Tibial artery (tissue), 4 donors: Measurements from ENCODE around the gene MND1.

Source experiments
- DNase-seq, 2 donors: peaks; one replicate each; pipeline ENCODE4 v3.0.0-alpha.2; 2019
- H3K27ac ChIP-seq, 2 donors: fragments of 200-600 bp; sonication (generic) in 1 of 2; 1 replicate in 1 of 2; 2 replicates in 1 of 2; pipeline ENCODE4 v1.5.1; 2018 to 2019; ENCODE audit warnings: mild to moderate bottlenecking in 1 of 2
- H3K27me3 ChIP-seq, 2 donors: fragments of 200-600 bp; sonication (generic) in 1 of 2; one replicate each; pipeline versions ENCODE4 v1.5.1 to v1.6.0; 2016 to 2019
- H3K36me3 ChIP-seq, 3 donors: fragments of 200-600 bp; sonication (generic) in 2 of 3; one replicate each; pipeline ENCODE4 v1.5.1; 2016 to 2019; ENCODE audit warnings: mild to moderate bottlenecking in 2 of 3
- H3K4me1 ChIP-seq, 4 donors: fragments of 200-600 bp; sonication (generic) in 2 of 4; 1 replicate in 3 of 4; 2 replicates in 1 of 4; pipeline ENCODE4 v1.5.1; 2016 to 2019
- H3K4me3 ChIP-seq, 2 donors: fragments of 200-600 bp; sonication (generic) in 1 of 2; 1 replicate in 1 of 2; 2 replicates in 1 of 2; pipeline ENCODE4 v1.5.1; 2018 to 2019; ENCODE audit warnings: mild to moderate bottlenecking in 2 of 2
- H3K9me3 ChIP-seq, 3 donors: fragments of 200-600 bp; sonication (generic) in 1 of 3; one replicate each; pipeline ENCODE4 v1.5.1; 2016 to 2019
- intact Hi-C: fragments of 100-400 bp; cut with DNase I; formaldehyde crosslinking; loops from one replicate; pipeline ENCODE4 v1.15.0; 2023; ENCODE audit warnings: low total_unique reads
- TF ChIP-seq, protein P1 (sequence below), 2 experiments: fragments of 200-600 bp in 1 of 2; fragments of 450-650 bp in 1 of 2; IDR thresholded peaks; one replicate each; pipeline ENCODE4 v1.5.1; 2017 to 2019; ENCODE audit warnings: antibody characterized with exemption in 2 of 2, mild to moderate bottlenecking in 1 of 2, moderate library complexity in 1 of 2

MND1 gene, protein sequence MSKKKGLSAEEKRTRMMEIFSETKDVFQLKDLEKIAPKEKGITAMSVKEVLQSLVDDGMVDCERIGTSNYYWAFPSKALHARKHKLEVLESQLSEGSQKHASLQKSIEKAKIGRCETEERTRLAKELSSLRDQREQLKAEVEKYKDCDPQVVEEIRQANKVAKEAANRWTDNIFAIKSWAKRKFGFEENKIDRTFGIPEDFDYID

DNA sequence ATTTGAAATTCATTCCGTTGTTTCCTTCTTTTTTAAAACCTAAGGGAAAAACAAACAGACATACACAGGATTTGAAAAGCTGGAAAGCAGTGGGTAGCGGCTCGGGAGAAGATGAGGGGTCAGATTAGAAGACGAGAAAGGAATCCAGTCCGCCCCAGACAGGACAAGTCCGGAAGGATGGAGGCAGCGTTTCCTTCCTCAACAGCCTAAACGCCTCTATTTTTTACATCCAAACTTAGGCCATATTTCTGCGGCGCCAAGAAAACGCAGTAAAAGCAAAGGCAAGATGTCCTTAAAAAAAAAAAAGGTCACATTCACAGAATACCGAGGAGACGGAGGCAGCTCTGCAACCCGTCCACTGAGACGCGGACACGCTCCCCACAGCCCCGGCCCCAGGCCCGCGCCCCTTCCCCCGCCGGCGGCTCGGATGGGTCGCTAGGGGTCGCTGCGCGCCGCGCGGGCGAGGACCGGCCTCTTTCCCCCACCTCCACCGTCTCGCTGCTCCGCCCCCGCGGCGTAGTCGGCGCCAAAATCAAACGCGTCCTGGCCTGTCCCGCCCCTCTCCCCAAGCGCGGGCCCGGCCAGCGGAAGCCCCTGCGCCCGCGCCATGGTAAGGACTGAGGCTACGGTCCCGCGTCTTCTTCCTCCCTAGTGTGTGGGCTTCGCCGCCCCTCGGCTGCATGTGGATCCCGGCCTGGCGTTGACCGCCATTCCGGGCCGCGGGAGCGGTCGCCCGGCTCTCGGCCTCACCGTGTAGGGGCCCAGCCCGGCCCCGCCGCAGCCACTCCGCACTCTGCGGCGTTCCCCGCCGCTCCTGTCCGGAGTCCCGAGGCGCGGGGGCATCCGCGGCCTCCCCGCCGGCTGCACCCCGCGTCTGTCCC lies at the start of gene MND1:
Gene MND1, plus strand, starts transcription at position 558 of the 881 bp plus-strand sequence. Its CDS starts 50 bp downstream, at position 608.
- H3K4me1 ChIP-seq: peaks cover 0 to 30% (median 0%) of the 10 kb centered on the region in 4 donors
- H3K36me3 ChIP-seq: no peaks in the 10 kb centered on the region
- TF ChIP-seq, protein P1, sequence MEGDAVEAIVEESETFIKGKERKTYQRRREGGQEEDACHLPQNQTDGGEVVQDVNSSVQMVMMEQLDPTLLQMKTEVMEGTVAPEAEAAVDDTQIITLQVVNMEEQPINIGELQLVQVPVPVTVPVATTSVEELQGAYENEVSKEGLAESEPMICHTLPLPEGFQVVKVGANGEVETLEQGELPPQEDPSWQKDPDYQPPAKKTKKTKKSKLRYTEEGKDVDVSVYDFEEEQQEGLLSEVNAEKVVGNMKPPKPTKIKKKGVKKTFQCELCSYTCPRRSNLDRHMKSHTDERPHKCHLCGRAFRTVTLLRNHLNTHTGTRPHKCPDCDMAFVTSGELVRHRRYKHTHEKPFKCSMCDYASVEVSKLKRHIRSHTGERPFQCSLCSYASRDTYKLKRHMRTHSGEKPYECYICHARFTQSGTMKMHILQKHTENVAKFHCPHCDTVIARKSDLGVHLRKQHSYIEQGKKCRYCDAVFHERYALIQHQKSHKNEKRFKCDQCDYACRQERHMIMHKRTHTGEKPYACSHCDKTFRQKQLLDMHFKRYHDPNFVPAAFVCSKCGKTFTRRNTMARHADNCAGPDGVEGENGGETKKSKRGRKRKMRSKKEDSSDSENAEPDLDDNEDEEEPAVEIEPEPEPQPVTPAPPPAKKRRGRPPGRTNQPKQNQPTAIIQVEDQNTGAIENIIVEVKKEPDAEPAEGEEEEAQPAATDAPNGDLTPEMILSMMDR (IDR thresholded peaks at IDR 0.05): peak; percentile 83 to 99
- H3K4me3 ChIP-seq: peak within 1 kb of the TSS; percentile 77 to 81
- H3K27ac ChIP-seq: peak within 1 kb of the TSS; percentile 50
- intact Hi-C loops: loop anchor here (2.0 to 10.0 kb wide), 4 partner anchors 118 to 406 kb away; no protein-coding TSS in a partner anchor
- H3K27me3 ChIP-seq: no peaks in the 10 kb centered on the region
- no peaks in the 10 kb centered on the region for H3K9me3 ChIP-seq
- DNase-seq: peak; percentile 81 to 90

DNA sequence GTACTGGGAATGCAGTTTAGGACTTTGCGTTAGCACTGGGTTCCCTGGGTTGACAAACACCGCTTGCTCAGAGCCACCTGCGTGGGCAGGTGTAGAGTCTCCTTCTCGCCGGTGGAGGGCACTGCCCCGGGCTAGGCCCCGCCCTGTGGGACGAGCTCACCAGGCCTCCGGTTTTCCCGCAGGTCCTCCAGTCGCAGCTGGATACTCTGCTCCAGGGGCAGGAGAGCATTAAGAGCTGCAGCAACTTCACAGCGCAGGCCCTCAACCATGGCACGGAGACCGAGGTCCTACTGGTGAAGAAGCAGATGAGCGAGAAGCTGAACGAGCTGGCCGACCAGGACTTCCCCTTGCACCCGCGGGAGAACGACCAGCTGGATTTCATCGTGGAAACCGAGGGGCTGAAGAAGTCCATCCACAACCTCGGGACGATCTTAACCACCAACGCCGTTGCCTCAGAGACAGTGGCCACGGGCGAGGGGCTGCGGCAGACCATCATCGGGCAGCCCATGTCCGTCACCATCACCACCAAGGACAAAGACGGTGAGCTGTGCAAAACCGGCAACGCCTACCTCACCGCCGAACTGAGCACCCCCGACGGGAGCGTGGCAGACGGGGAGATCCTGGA lies 49.2 kb upstream of the MND1 start:
- DNase-seq: no peak
- intact Hi-C loops: no loop called here
- peaks cover 13 to 30% (median 29%) of the 10 kb centered on the region in 3 donors for H3K36me3 ChIP-seq

DNA sequence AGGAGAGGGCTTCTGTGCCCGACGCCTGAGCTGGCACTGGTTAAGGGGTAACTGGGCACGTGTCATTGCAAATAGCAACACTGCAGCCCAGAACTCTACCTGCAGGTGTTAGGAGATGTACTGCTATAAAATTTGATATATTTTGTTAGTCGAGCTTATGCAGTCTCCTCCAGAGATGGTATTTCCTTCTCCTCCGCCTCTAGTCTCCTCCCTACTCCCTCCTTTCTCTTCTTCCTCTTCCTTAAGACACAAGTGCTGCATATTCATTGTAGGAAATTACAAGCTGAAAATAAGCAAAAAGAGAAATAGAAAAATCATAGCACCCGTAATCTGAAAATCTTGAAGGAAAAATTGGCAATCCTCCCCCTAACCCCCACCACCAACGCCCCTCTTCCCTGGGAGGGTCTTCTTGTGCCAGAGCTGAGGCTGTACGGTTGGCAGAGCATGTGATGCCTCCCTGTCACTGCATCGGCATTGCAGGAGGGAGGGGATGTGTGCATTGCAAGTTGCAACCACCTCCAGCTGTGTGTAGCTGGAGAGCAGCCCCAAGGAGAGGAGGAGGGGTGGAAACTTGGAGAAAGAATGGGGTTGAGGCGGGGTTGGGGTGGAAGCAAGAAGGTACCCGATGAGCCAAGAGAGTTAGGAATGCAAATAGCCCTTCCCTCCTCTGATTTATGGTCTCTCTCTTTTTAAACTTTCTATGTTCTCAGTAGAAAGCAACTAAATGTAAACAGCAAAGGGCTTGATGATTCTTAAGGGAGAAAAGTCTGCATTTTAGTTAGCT lies 48.3 kb upstream of the MND1 start:
- Histone ChIP-seq H3K27me3 (no peaks in the 10 kb centered on the region), H3K4me3 (no peak overlapping the region), H3K9me3 (peaks cover 0 to 7% (median 6%) of the 10 kb centered on the region in 3 donors), H3K4me1 (peaks cover 0 to 32% (median 19%) of the 10 kb centered on the region in 4 donors), H3K27ac (no peak overlapping the region), H3K36me3 (peaks cover 18 to 39% (median 32%) of the 10 kb centered on the region in 3 donors)
- DNase-seq: no peak
- TF ChIP-seq, protein P1 (IDR thresholded peaks at IDR 0.05): no peak
- intact Hi-C loops: no loop called here

More for the DNA sequence above, 49.2 kb upstream of the MND1 start:
- H3K4me3 ChIP-seq: no peak overlapping the region
- H3K9me3 ChIP-seq: peaks cover 0 to 6% (median 6%) of the 10 kb centered on the region in 3 donors
- no peak overlapping the region for H3K27ac ChIP-seq
- H3K4me1 ChIP-seq: peaks cover 0 to 32% (median 19%) of the 10 kb centered on the region in 4 donors
- TF ChIP-seq, protein P1 (IDR thresholded peaks at IDR 0.05): no peak
- H3K27me3 ChIP-seq: no peaks in the 10 kb centered on the region

DNA sequence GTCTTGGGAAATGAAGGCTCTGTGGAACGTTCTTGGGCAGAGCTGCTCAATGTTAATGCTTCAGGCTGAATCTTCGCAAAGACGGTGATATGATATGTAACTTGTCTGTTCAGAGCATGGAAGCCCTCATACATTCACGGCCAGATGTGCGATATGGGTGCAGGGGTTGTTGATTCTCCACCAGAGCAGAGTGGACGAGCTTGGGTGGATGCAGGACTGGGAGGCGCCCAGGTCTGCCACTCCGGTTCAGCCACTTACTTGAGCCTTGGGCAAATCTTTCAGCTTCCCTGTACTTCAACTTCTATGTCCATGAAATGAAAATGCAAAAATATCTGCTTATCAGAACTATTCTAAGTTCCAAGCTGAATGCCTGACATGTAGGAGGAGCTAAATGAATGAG lies 47.4 kb upstream of the MND1 start:
- intact Hi-C loops: no loop called here
- H3K9me3 ChIP-seq: peaks cover 0 to 7% (median 6%) of the 10 kb centered on the region in 3 donors
- peaks cover 18 to 39% (median 32%) of the 10 kb centered on the region in 3 donors for H3K36me3 ChIP-seq
- no peaks in the 10 kb centered on the region for H3K27me3 ChIP-seq
- DNase-seq: no peak
- H3K4me1 ChIP-seq: peaks cover 0 to 32% (median 19%) of the 10 kb centered on the region in 4 donors
- H3K4me3 ChIP-seq: no peak overlapping the region
- TF ChIP-seq, protein P1 (IDR thresholded peaks at IDR 0.05): no peak
- no peak overlapping the region for H3K27ac ChIP-seq

DNA sequence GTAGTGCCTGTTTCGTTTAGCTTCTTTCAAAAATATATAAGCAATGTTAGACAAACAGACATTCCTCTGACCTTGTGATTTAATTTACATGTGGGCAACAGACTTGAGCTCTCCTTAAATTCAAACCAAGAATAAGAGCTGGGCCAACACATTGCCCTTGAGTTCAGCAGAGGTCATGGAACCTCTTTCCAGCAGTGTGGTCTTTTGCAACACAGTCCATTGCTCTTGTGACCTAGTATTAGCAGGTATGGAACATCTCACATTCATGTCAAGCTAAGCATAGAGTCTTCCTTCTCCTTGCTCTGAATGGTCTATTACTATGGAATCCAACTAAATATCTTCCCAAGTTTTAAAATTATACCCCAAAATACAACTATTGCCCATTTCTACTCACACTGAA lies 33.7 kb upstream of the MND1 start:
- intact Hi-C loops: no loop called here
- no peak for DNase-seq
- Histone ChIP-seq H3K27me3 (no peaks in the 10 kb centered on the region), H3K4me1 (no peaks in the 10 kb centered on the region), H3K36me3 (peaks cover 0 to 10% (median 2%) of the 10 kb centered on the region in 3 donors), H3K9me3 (no peaks in the 10 kb centered on the region), H3K27ac (no peak overlapping the region), H3K4me3 (no peak overlapping the region)
- TF ChIP-seq, protein P1 (IDR thresholded peaks at IDR 0.05): no peak
